HCT116 (cell line): ENCODE measurements around the gene ARL4A. TPM values are rescaled to one million over a fixed set of nuclear protein-coding genes. Genes with fewer than 3 reads are reported as not detected.

ENCODE experiments used
- ATAC-seq: fragments of 200-7000 bp; cut with Tn5 transposase; 2 replicates; pipeline ENCODE4 v1.9.1; 2020; ENCODE audit warnings: mild to moderate bottlenecking, moderate library complexity
- BruUV-seq: library from RNA; stranded (reverse); fragments of 400-500 nt; replicated peaks from 2 replicates; lab custom pipeline; 2021; lab: Mats Ljungman, UMichigan
- CTCF ChIA-PET: fragments of 300-600 bp; sonication (Branson Sonifier 250); formaldehyde crosslinking; loops from one replicate; lab custom pipeline; 2021; ENCODE audit warnings: antibody characterized with exemption; lab: Charles Lee
- POLR2A ChIA-PET: fragments of 300-600, 350-600 bp; sonication (Branson Sonifier 250); formaldehyde crosslinking; loops from one replicate; lab custom pipeline; 2021; ENCODE audit warnings: antibody characterized with exemption; lab: Charles Lee
- RAD21 ChIA-PET, 2 experiments: fragments of 300-600 bp; sonication (Branson Sonifier 250); formaldehyde crosslinking; loops; one replicate each; lab custom pipeline; 2023; ENCODE audit warnings: low total read pairs in 2 of 2; ENCODE audit not compliant: uncharacterized antibody in 2 of 2, unreplicated experiment in 2 of 2, low non-redundant PET in 1 of 2; lab: Charles Lee
- DNase-seq: peaks from one replicate; pipeline ENCODE4 v3.0.0-alpha.2; 2010; ENCODE audit warnings: low read depth, low spot score
- H2AFZ ChIP-seq: fragments of 200-600 bp; shearing (Covaris generic), sonication (generic); 2 replicates; pipeline ENCODE4 v1.6.1; 2017; ENCODE audit warnings: low read depth, mixed run types, mixed read lengths, antibody characterized with exemption, low read length; ENCODE audit not compliant: poor library complexity, severe bottlenecking
- H3K27ac ChIP-seq: 2 replicates; pipeline ENCODE4 v1.5.1; 2012; ENCODE audit warnings: low read depth, low read length
- H3K27me3 ChIP-seq: fragments of 200-600 bp; sonication (generic); 2 replicates; pipeline ENCODE4 v1.6.1; 2016; ENCODE audit warnings: mixed run types, low read length, mixed read lengths; ENCODE audit not compliant: insufficient read depth
- H3K36me3 ChIP-seq, 2 experiments: fragments of 200-500 bp in 1 of 2; fragments of 200-600 bp in 1 of 2; sonication (Bioruptor generic) in 1 of 2; sonication (generic) in 1 of 2; 2 replicates each; pipeline versions ENCODE4 v1.5.1 to v1.6.1; 2014 to 2016; ENCODE audit warnings: low read length in 2 of 2, inconsistent platforms in 1 of 2, mixed read lengths in 1 of 2, mixed run types in 1 of 2; ENCODE audit not compliant: insufficient read depth in 2 of 2, control insufficient read depth in 1 of 2
- H3K4me1 ChIP-seq, 2 experiments: fragments of 200-600 bp in 1 of 2; sonication (generic) in 1 of 2; 2 replicates each; pipeline versions ENCODE4 v1.5.1 to v1.6.1; 2012 to 2017; ENCODE audit warnings: low read length in 2 of 2, inconsistent platforms in 1 of 2, mild to moderate bottlenecking in 1 of 2, mixed read lengths in 1 of 2, mixed run types in 1 of 2, moderate library complexity in 1 of 2; ENCODE audit not compliant: insufficient read depth in 2 of 2, control insufficient read depth in 1 of 2
- H3K4me2 ChIP-seq: fragments of 200-600 bp; sonication (generic); 2 replicates; pipeline ENCODE4 v1.6.1; 2017; ENCODE audit warnings: mixed run types, low read length, mixed read lengths
- H3K4me3 ChIP-seq, 2 experiments: fragments of 200-600 bp in 1 of 2; sonication (generic) in 1 of 2; replicated peaks in 1 of 2; 2 replicates each; pipeline ENCODE4 v1.5.1; 2011 to 2016; ENCODE audit warnings: low read length in 2 of 2, control low read depth in 1 of 2, low read depth in 1 of 2, mild to moderate bottlenecking in 1 of 2, mixed read lengths in 1 of 2, mixed run types in 1 of 2
- H3K79me2 ChIP-seq: fragments of 200-600 bp; sonication (generic); 2 replicates; pipeline ENCODE4 v1.6.1; 2017; ENCODE audit warnings: mild to moderate bottlenecking, mixed run types, low read length, moderate library complexity, mixed read lengths; ENCODE audit not compliant: insufficient read depth
- H3K9ac ChIP-seq: fragments of 200-600 bp; sonication (generic); 2 replicates; pipeline ENCODE4 v1.6.1; 2016; ENCODE audit warnings: low read length, mixed read lengths
- H3K9me2 ChIP-seq: fragments of 200-600 bp; sonication (generic), shearing (Covaris generic); 2 replicates; pipeline ENCODE4 v1.6.1; 2017; ENCODE audit warnings: mixed run types, mild to moderate bottlenecking, moderate library complexity; ENCODE audit not compliant: insufficient read depth
- H3K9me3 ChIP-seq, 2 experiments: fragments of 200-500 bp in 1 of 2; fragments of 200-600 bp in 1 of 2; sonication (Bioruptor generic) in 1 of 2; sonication (generic) in 1 of 2; 2 replicates each; pipeline ENCODE4 v1.6.1; 2014 to 2017; ENCODE audit warnings: low read length in 2 of 2, mixed read lengths in 2 of 2, inconsistent platforms in 1 of 2, low read depth in 1 of 2, mild to moderate bottlenecking in 1 of 2, mixed run types in 1 of 2, moderate library complexity in 1 of 2; ENCODE audit not compliant: control insufficient read depth in 1 of 2, insufficient read depth in 1 of 2
- H4K20me1 ChIP-seq: fragments of 200-600 bp; sonication (generic), shearing (Covaris generic); 2 replicates; pipeline ENCODE4 v1.6.1; 2017; ENCODE audit warnings: mixed run types, mild to moderate bottlenecking, moderate library complexity; ENCODE audit not compliant: insufficient read depth
- CBX3 ChIP-seq: IDR thresholded peaks from 2 replicates; pipeline ENCODE4 v1.6.1; 2012; ENCODE audit warnings: low read depth
- CEBPB ChIP-seq: IDR thresholded peaks from 2 replicates; pipeline ENCODE4 v1.6.1; 2012; ENCODE audit warnings: low read depth
- EGR1 ChIP-seq: IDR thresholded peaks from 2 replicates; pipeline ENCODE4 v1.6.1; 2012; ENCODE audit warnings: low read depth
- ELF1 ChIP-seq: IDR thresholded peaks from 2 replicates; pipeline ENCODE4 v1.6.1; 2012; ENCODE audit warnings: low read depth, borderline replicate concordance
- EZH2 ChIP-seq: fragments of 200-600 bp; sonication (generic); IDR thresholded peaks from 2 replicates; pipeline ENCODE4 v1.6.1; 2017; ENCODE audit warnings: antibody characterized with exemption, mixed run types
- EZH2phosphoT487 ChIP-seq: fragments of 200-600 bp; IDR thresholded peaks from 2 replicates; pipeline ENCODE4 v1.6.1; 2018; ENCODE audit warnings: antibody characterized with exemption, borderline replicate concordance
- JUND ChIP-seq: IDR thresholded peaks from 2 replicates; pipeline ENCODE4 v1.6.1; 2012
- POLR2A ChIP-seq: IDR thresholded peaks from 2 replicates; pipeline ENCODE4 v1.7.0; 2011; ENCODE audit warnings: borderline replicate concordance; ENCODE audit not compliant: insufficient read depth, insufficient read length; ENCODE audit errors: extremely low read depth
- POLR2AphosphoS5 ChIP-seq: IDR thresholded peaks from 2 replicates; pipeline ENCODE4 v1.6.1; 2011; ENCODE audit warnings: mild to moderate bottlenecking, low read depth, low read length, moderate library complexity
- RAD21 ChIP-seq: IDR thresholded peaks from 2 replicates; pipeline ENCODE4 v1.6.1; 2012; ENCODE audit warnings: low read depth, mild to moderate bottlenecking
- SIN3A ChIP-seq: IDR thresholded peaks from 2 replicates; pipeline ENCODE4 v1.6.1; 2012; ENCODE audit warnings: low read depth
- SRF ChIP-seq: IDR thresholded peaks from 2 replicates; pipeline ENCODE4 v1.6.1; 2012; ENCODE audit warnings: low read depth
- TCF7L2 ChIP-seq: IDR thresholded peaks from 2 replicates; pipeline ENCODE4 v1.7.0; 2011; ENCODE audit warnings: borderline replicate concordance, inconsistent platforms; ENCODE audit not compliant: insufficient read depth, insufficient read length; ENCODE audit errors: extremely low read depth
- YY1 ChIP-seq: IDR thresholded peaks from 2 replicates; pipeline ENCODE4 v1.6.1; 2011; ENCODE audit warnings: low read length, low read depth, moderate library complexity, mild to moderate bottlenecking; ENCODE audit not compliant: insufficient replicate concordance; ENCODE audit errors: extremely low read depth
- ZFX ChIP-seq: fragments of 450-650 bp; IDR thresholded peaks from 2 replicates; pipeline ENCODE4 v1.6.1; 2017
- ZNF274 ChIP-seq: fragments of 200-500 bp; sonication (Bioruptor generic); IDR thresholded peaks from 2 replicates; pipeline ENCODE4 v1.6.1; 2014; ENCODE audit warnings: mild to moderate bottlenecking, low read depth, low read length, inconsistent platforms
- intact Hi-C: fragments of 100-400 bp; cut with micrococcal nuclease; formaldehyde crosslinking; loops from 2 replicates; pipeline ENCODE4 v1.10.0; 2022
- total RNA-seq: library from RNA; stranded (reverse); gene quantifications from one replicate; pipeline ENCODE4 v1.2.1, GENCODE V29; 2021; ENCODE audit not compliant: unreplicated experiment
- TF ChIP-seq, protein P1 (sequence below), 3 experiments: fragments of 200-600 bp in 1 of 3; sonication (generic) in 1 of 3; IDR thresholded peaks in 2 of 3; conservative IDR thresholded peaks in 1 of 3; 2 replicates each; pipeline ENCODE4 v1.5.1; 2012 to 2017; ENCODE audit warnings: low read depth in 2 of 3, low read length in 2 of 3, antibody characterized with exemption in 1 of 3, borderline replicate concordance in 1 of 3, control low read depth in 1 of 3, mild to moderate bottlenecking in 1 of 3, mixed read lengths in 1 of 3, mixed run types in 1 of 3, moderate library complexity in 1 of 3; ENCODE audit not compliant: insufficient read depth in 1 of 3
- TF ChIP-seq, protein P2 (sequence below): IDR thresholded peaks from 2 replicates; pipeline ENCODE4 v1.6.1; 2012; ENCODE audit warnings: low read depth
- TF ChIP-seq, protein P3 (sequence below): IDR thresholded peaks from 2 replicates; pipeline ENCODE4 v1.6.1; 2011; ENCODE audit warnings: mild to moderate bottlenecking, low read length, moderate library complexity; ENCODE audit not compliant: insufficient replicate concordance; ENCODE audit errors: extremely low read depth

Gene ARL4A
- total RNA-seq, 1 experiment from 2014 or later = 44.6 TPM

DNA sequence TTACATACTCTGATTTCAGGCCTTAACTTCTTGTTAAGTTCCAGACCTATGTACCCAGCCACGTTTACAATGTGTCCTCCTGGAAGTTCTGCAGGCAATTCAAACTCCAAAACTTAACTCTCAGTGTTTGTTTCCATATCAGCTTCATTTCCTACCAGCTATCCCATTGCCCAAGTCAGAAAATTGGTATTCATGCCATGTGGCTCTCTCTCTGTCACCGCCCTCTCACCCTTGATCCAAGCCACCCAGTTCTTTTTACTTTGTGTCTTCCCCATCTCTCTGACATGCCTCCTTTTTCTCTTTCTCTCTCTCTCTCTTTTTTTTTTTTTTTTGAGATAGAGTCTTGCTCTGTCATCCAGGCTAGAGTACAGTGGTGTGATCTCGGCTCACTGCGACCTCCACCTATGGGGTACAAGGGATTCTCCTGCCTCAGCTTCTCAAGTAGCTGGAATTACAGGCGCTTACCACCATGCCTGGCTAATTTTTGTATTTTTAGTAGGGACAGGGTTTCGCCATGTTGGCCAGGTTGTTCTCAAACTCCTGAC, 33.9 kb downstream of the ARL4A start:
- H3K9ac ChIP-seq = no peak overlapping the region
- H3K79me2 ChIP-seq = no peaks in the 10 kb centered on the region
- TF ChIP-seq EZH2phosphoT487 (no peak), POLR2A (no peak), EZH2 (no peak), CEBPB (no peak), EGR1 (no peak), JUND (no peak), SRF (no peak), SIN3A (no peak), CBX3 (no peak), TCF7L2 (no peak), YY1 (no peak), ZNF274 (no peak), ZFX (no peak), RAD21 (no peak), POLR2AphosphoS5 (no peak), ELF1 (no peak)
- TF ChIP-seq, protein P1, sequence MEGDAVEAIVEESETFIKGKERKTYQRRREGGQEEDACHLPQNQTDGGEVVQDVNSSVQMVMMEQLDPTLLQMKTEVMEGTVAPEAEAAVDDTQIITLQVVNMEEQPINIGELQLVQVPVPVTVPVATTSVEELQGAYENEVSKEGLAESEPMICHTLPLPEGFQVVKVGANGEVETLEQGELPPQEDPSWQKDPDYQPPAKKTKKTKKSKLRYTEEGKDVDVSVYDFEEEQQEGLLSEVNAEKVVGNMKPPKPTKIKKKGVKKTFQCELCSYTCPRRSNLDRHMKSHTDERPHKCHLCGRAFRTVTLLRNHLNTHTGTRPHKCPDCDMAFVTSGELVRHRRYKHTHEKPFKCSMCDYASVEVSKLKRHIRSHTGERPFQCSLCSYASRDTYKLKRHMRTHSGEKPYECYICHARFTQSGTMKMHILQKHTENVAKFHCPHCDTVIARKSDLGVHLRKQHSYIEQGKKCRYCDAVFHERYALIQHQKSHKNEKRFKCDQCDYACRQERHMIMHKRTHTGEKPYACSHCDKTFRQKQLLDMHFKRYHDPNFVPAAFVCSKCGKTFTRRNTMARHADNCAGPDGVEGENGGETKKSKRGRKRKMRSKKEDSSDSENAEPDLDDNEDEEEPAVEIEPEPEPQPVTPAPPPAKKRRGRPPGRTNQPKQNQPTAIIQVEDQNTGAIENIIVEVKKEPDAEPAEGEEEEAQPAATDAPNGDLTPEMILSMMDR (IDR thresholded peaks at IDR 0.05 in 2 of 3, conservative IDR thresholded peaks at IDR 0.05 in 1 of 3; ENCODE audit: borderline replicate concordance in 1 of 3, insufficient read depth in 1 of 3, low read depth in 2 of 3, low read length in 2 of 3) = no peak
- TF ChIP-seq, protein P2, sequence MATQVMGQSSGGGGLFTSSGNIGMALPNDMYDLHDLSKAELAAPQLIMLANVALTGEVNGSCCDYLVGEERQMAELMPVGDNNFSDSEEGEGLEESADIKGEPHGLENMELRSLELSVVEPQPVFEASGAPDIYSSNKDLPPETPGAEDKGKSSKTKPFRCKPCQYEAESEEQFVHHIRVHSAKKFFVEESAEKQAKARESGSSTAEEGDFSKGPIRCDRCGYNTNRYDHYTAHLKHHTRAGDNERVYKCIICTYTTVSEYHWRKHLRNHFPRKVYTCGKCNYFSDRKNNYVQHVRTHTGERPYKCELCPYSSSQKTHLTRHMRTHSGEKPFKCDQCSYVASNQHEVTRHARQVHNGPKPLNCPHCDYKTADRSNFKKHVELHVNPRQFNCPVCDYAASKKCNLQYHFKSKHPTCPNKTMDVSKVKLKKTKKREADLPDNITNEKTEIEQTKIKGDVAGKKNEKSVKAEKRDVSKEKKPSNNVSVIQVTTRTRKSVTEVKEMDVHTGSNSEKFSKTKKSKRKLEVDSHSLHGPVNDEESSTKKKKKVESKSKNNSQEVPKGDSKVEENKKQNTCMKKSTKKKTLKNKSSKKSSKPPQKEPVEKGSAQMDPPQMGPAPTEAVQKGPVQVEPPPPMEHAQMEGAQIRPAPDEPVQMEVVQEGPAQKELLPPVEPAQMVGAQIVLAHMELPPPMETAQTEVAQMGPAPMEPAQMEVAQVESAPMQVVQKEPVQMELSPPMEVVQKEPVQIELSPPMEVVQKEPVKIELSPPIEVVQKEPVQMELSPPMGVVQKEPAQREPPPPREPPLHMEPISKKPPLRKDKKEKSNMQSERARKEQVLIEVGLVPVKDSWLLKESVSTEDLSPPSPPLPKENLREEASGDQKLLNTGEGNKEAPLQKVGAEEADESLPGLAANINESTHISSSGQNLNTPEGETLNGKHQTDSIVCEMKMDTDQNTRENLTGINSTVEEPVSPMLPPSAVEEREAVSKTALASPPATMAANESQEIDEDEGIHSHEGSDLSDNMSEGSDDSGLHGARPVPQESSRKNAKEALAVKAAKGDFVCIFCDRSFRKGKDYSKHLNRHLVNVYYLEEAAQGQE = no peak
- TF ChIP-seq, protein P3, sequence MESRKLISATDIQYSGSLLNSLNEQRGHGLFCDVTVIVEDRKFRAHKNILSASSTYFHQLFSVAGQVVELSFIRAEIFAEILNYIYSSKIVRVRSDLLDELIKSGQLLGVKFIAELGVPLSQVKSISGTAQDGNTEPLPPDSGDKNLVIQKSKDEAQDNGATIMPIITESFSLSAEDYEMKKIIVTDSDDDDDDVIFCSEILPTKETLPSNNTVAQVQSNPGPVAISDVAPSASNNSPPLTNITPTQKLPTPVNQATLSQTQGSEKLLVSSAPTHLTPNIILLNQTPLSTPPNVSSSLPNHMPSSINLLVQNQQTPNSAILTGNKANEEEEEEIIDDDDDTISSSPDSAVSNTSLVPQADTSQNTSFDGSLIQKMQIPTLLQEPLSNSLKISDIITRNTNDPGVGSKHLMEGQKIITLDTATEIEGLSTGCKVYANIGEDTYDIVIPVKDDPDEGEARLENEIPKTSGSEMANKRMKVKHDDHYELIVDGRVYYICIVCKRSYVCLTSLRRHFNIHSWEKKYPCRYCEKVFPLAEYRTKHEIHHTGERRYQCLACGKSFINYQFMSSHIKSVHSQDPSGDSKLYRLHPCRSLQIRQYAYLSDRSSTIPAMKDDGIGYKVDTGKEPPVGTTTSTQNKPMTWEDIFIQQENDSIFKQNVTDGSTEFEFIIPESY = no peak
- RAD21 ChIA-PET = no interaction called here
- CTCF ChIA-PET = no interaction called here
- no peak overlapping the region for H2AFZ ChIP-seq
- H3K9me2 ChIP-seq = no peaks in the 10 kb centered on the region
- ATAC-seq = no peak
- no peaks in the 10 kb centered on the region for H3K27me3 ChIP-seq
- no peaks in the 10 kb centered on the region for H4K20me1 ChIP-seq
- BruUV-seq = no TSS peak
- no peak overlapping the region for H3K4me2 ChIP-seq
- H3K9me3 ChIP-seq = no peaks in the 10 kb centered on the region
- H3K4me3 ChIP-seq = no peak overlapping the region
- no peaks in the 10 kb centered on the region for H3K36me3 ChIP-seq
- POLR2A ChIA-PET = no interaction called here
- no peak overlapping the region for H3K27ac ChIP-seq
- H3K4me1 ChIP-seq = peaks cover 11 to 16% of the 10 kb centered on the region in 2 experiments; a peak in 3 of 4 replicates
- intact Hi-C loops = no loop called here
- DNase-seq = no peak
